HG02623 (cell line): ENCODE data around the gene GAD2.

Experiments
- ATAC-seq: cut with Tn5 transposase; IDR thresholded peaks from one replicate; pipeline ENCODE4 v1.9.1; 2021; ENCODE audit warnings: moderate library complexity; ENCODE audit not compliant: unreplicated experiment

The GAD2 gene

GRCh38 chr10:26216585-26217395 is at the start of gene GAD2:
Gene GAD2 (plus strand): TSS chr10:26216774. CDS start chr10:26216810, 36 bp downstream.
- no peak for ATAC-seq

GRCh38 chr10:26169466-26169865 is 47.1 kb upstream of the GAD2 start:
- no peak for ATAC-seq

- no peak for ATAC-seq
Observed at GRCh38 chr10:26172131-26172530, 44.4 kb upstream of the GAD2 start.

GRCh38 chr10:26173837-26174236 is 42.7 kb upstream of the GAD2 start:
- ATAC-seq = no peak

- no peak for ATAC-seq
Observed at GRCh38 chr10:26177341-26177740, 39.2 kb upstream of the GAD2 start.

GRCh38 chr10:26194275-26194674 is 22.3 kb upstream of the GAD2 start:
- ATAC-seq = no peak

GRCh38 chr10:26197248-26197647 is 19.3 kb upstream of the GAD2 start:
- ATAC-seq = no peak

- ATAC-seq = no peak
Observed at GRCh38 chr10:26198119-26198518, 18.5 kb upstream of the GAD2 start.

- ATAC-seq = no peak
Observed at GRCh38 chr10:26199841-26200240, 16.7 kb upstream of the GAD2 start.

GRCh38 chr10:26205223-26205622 is 11.4 kb upstream of the GAD2 start:
- no peak for ATAC-seq

GRCh38 chr10:26211781-26212444 is 4.7 kb upstream of the GAD2 start:
- no peak for ATAC-seq

GRCh38 chr10:26212511-26212910 is 4.1 kb upstream of the GAD2 start:
- no peak for ATAC-seq

- ATAC-seq = no peak
Observed at GRCh38 chr10:26213157-26213800, 3.3 kb upstream of the GAD2 start.

- ATAC-seq = no peak
Observed at GRCh38 chr10:26214004-26214403, 2.6 kb upstream of the GAD2 start.

- ATAC-seq = no peak
Observed at GRCh38 chr10:26214551-26215395, 1.8 kb upstream of the GAD2 start.

- no peak for ATAC-seq
Observed at GRCh38 chr10:26215396-26215934, 1.1 kb upstream of the GAD2 start.

- no peak for ATAC-seq
Observed at GRCh38 chr10:26215935-26216584, 514 bp upstream of the GAD2 start.

GRCh38 chr10:26217396-26218086 is 967 bp downstream of the GAD2 start:
- no peak for ATAC-seq

GRCh38 chr10:26219676-26220075 is 3.1 kb downstream of the GAD2 start:
- ATAC-seq = no peak

- ATAC-seq = no peak
Observed at GRCh38 chr10:26220901-26221300, 4.3 kb downstream of the GAD2 start.
